Hepatocyte (in vitro differentiated cells): ENCODE measurements around the gene FREM1. TPM values are rescaled to one million over a fixed set of nuclear protein-coding genes. Genes with fewer than 3 reads are reported as not detected.

Source experiments
- DNase-seq: peaks from one replicate; pipeline ENCODE4 v3.0.0-alpha.2; 2016; ENCODE audit warnings: low spot score
- H2AFZ ChIP-seq: fragments of 200-600 bp; sonication (generic); 2 replicates; pipeline ENCODE4 v1.6.0; 2016; ENCODE audit warnings: antibody characterized with exemption, mild to moderate bottlenecking
- H3K27ac ChIP-seq: fragments of 200-600 bp; sonication (generic); 2 replicates; pipeline ENCODE4 v1.5.1; 2016; ENCODE audit warnings: mild to moderate bottlenecking
- H3K27me3 ChIP-seq: fragments of 200-600 bp; sonication (generic); 2 replicates; pipeline ENCODE4 v1.6.1; 2016
- H3K36me3 ChIP-seq: fragments of 200-600 bp; sonication (generic); replicated peaks from 2 replicates; pipeline ENCODE4 v1.5.1; 2016; ENCODE audit warnings: low read depth; ENCODE audit not compliant: insufficient read depth
- H3K4me1 ChIP-seq: fragments of 200-600 bp; sonication (generic); 2 replicates; pipeline ENCODE4 v1.5.1; 2016; ENCODE audit warnings: mild to moderate bottlenecking, moderate library complexity; ENCODE audit not compliant: insufficient read depth
- H3K4me2 ChIP-seq: fragments of 200-600 bp; sonication (generic); 2 replicates; pipeline ENCODE4 v1.6.0; 2016
- H3K4me3 ChIP-seq: fragments of 200-600 bp; sonication (generic); 2 replicates; pipeline ENCODE4 v1.5.1; 2016; ENCODE audit warnings: mild to moderate bottlenecking
- H3K79me2 ChIP-seq: fragments of 200-600 bp; sonication (generic); 2 replicates; pipeline ENCODE4 v1.6.0; 2017; ENCODE audit warnings: mild to moderate bottlenecking
- H3K9me2 ChIP-seq: fragments of 200-600 bp; sonication (generic); replicated peaks from 2 replicates; pipeline ENCODE4 v1.6.0; 2017; ENCODE audit warnings: mild to moderate bottlenecking; ENCODE audit not compliant: insufficient read depth
- H3K9me3 ChIP-seq: fragments of 200-600 bp; sonication (generic); 2 replicates; pipeline ENCODE4 v1.5.1; 2016; ENCODE audit warnings: low read depth, mild to moderate bottlenecking
- H4K20me1 ChIP-seq: fragments of 200-600 bp; sonication (generic); 2 replicates; pipeline ENCODE4 v1.6.0; 2016; ENCODE audit warnings: mild to moderate bottlenecking; ENCODE audit not compliant: insufficient read depth, poor library complexity, severe bottlenecking
- EZH2 ChIP-seq: fragments of 200-600 bp; sonication (generic); IDR thresholded peaks from 2 replicates; pipeline ENCODE4 v1.6.1; 2016; ENCODE audit warnings: antibody characterized with exemption, mild to moderate bottlenecking, borderline replicate concordance
- EZH2phosphoT487 ChIP-seq: fragments of 200-600 bp; sonication (generic); IDR thresholded peaks from one replicate; pipeline ENCODE4 v1.6.1; 2018; ENCODE audit warnings: antibody characterized with exemption, mild to moderate bottlenecking, low read depth, moderate library complexity; ENCODE audit not compliant: unreplicated experiment, severe bottlenecking
- WGBS: methylation state at CpG from one replicate; pipeline ENCODE4 v1.1.6; 2016; ENCODE audit warnings: low lambda C conversion rate; ENCODE audit errors: missing lambda C conversion rate; 5-methylcytosine and 5-hydroxymethylcytosine counted together
- polyA plus RNA-seq: library from polyadenylated mRNA; unstranded; fragments of >200 nt; fragmentation: Nextera tagmentation; extraction: Ambion mirVana; gene quantifications from 2 replicates; pipeline ENCODE4 v1.2.1, GENCODE V29; 2016
- total RNA-seq: library from RNA; depleted of rRNA; stranded (reverse); fragments of >200 nt; gene quantifications from 2 replicates; pipeline ENCODE4 v1.2.3, GENCODE V29; 2014
- TF ChIP-seq, protein P1 (sequence below): fragments of 200-600 bp; sonication (generic); IDR thresholded peaks from 2 replicates; pipeline ENCODE4 v1.5.1; 2016; ENCODE audit warnings: antibody characterized with exemption, mild to moderate bottlenecking; ENCODE audit not compliant: poor library complexity

The FREM1 gene
- total and polyA plus RNA-seq, 2 experiments from 2014 or later = 9.7 to 36.1 TPM

DNA sequence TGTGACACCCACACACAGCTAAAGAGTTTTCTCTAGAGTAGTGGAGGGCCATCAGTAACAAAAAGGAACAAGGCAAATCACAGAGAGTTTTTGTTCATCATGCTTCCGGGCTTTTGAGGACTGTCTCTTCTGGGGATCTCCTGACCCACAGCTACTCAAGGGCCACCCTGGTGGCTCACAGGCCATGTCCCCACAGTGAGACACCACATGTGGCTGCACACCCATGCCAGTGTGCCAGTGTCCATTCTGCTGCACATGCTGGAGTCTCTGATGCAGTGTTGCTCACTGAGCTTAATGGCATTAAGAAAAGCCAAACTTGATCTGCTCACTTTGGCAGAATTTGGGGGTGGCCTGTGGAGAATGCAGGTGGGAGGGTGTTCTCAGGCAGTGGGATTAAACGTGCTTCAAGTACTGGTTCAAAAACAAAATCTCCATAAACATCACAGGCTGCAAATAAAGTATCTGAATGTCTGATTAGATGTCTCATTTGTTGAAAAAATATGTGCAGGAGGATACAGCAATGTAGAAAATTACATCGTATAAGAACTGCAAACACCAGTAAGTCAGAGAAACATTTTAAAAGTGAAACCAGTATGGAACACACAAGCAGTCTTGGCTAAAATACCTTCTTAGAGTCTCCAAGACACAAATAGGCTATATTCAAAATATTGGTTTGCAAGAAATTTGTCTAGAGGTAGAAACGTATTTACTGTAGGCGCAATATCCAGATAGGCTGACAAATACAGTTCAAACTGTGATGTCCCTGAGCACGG, 11.0 kb downstream of the FREM1 start:
- peak overlapping the region; percentile 42 for H3K27ac ChIP-seq
- TF ChIP-seq EZH2phosphoT487 (no peak), EZH2 (no peak)
- TF ChIP-seq, protein P1, sequence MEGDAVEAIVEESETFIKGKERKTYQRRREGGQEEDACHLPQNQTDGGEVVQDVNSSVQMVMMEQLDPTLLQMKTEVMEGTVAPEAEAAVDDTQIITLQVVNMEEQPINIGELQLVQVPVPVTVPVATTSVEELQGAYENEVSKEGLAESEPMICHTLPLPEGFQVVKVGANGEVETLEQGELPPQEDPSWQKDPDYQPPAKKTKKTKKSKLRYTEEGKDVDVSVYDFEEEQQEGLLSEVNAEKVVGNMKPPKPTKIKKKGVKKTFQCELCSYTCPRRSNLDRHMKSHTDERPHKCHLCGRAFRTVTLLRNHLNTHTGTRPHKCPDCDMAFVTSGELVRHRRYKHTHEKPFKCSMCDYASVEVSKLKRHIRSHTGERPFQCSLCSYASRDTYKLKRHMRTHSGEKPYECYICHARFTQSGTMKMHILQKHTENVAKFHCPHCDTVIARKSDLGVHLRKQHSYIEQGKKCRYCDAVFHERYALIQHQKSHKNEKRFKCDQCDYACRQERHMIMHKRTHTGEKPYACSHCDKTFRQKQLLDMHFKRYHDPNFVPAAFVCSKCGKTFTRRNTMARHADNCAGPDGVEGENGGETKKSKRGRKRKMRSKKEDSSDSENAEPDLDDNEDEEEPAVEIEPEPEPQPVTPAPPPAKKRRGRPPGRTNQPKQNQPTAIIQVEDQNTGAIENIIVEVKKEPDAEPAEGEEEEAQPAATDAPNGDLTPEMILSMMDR = no peak
- peaks cover 95% of the 10 kb centered on the region for H3K79me2 ChIP-seq
- no peaks in the 10 kb centered on the region for H4K20me1 ChIP-seq
- no peak overlapping the region for H2AFZ ChIP-seq
- H3K4me1 ChIP-seq = peaks cover 5% of the 10 kb centered on the region
- H3K9me3 ChIP-seq = no peaks in the 10 kb centered on the region
- no peak for DNase-seq
- no peaks in the 10 kb centered on the region for H3K9me2 ChIP-seq
- WGBS = 78% methylated on average over 6 of the region's 6 CpGs
- H3K27me3 ChIP-seq = no peaks in the 10 kb centered on the region
- H3K36me3 ChIP-seq = no peaks in the 10 kb centered on the region
- H3K4me2 ChIP-seq = peak overlapping the region; percentile 70
- no peak overlapping the region for H3K4me3 ChIP-seq

DNA sequence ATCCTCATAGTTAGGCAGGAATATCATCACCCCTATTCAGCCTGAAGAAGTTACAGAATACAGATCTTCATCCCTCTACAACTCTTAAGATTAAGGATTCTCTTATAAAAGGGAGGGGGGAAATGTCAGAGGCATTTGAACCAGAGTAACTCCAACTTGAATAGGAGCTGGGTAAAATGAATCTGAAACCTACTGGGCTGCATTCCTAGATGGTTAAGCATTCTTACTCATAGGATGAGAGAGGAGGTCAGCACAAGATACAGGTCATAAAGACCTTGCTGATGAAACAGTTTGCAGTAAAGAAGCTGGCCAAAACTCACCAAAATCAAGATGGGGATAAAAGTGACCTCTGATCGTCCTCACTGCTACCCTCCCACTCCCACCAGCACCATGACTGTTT, 14.4 kb downstream of the FREM1 start:
- WGBS = 90% methylated on average over 1 of the region's 1 CpG
- Histone ChIP-seq H2AFZ (no peak overlapping the region), H3K9me3 (no peaks in the 10 kb centered on the region), H3K9me2 (no peaks in the 10 kb centered on the region), H3K27me3 (no peaks in the 10 kb centered on the region), H3K4me1 (no peaks in the 10 kb centered on the region), H3K27ac (no peak overlapping the region), H3K4me2 (no peak overlapping the region), H4K20me1 (no peaks in the 10 kb centered on the region), H3K4me3 (no peak overlapping the region), H3K36me3 (no peaks in the 10 kb centered on the region), H3K79me2 (peaks cover 94% of the 10 kb centered on the region)
- TF ChIP-seq EZH2 (no peak), EZH2phosphoT487 (no peak)
- TF ChIP-seq, protein P1 = no peak
- no peak for DNase-seq

DNA sequence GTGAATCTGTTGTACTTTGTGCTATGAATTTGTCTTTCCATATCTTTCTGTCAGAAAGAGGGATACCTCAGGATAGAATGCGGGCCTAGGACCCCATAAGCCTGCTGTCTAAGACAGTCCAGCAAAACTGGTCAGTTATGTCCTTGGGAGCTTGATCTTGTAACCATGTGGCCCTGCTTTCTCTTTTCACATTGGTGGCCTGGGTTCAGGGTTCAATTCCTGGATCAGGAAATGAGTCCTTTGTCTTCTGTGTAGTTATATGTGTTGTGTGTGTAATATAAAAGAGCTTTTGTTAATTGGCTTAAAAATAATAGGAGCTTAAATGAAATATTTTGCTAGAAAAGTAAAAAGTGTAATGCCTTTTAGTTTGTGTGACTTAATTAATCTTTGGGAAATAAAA, 16.9 kb downstream of the FREM1 start:
- DNase-seq = no peak
- H3K9me3 ChIP-seq = no peaks in the 10 kb centered on the region
- 96% methylated on average over 1 of the region's 1 CpG for WGBS
- no peak overlapping the region for H3K27ac ChIP-seq
- no peaks in the 10 kb centered on the region for H4K20me1 ChIP-seq
- no peaks in the 10 kb centered on the region for H3K27me3 ChIP-seq
- peaks cover 90% of the 10 kb centered on the region for H3K79me2 ChIP-seq
- H3K4me2 ChIP-seq = no peak overlapping the region
- no peaks in the 10 kb centered on the region for H3K36me3 ChIP-seq
- H2AFZ ChIP-seq = no peak overlapping the region
- no peaks in the 10 kb centered on the region for H3K9me2 ChIP-seq
- TF ChIP-seq, protein P1 = no peak
- TF ChIP-seq EZH2phosphoT487 (no peak), EZH2 (no peak)
- H3K4me1 ChIP-seq = peaks cover 11% of the 10 kb centered on the region
- no peak overlapping the region for H3K4me3 ChIP-seq
